Fibroblast of skin of left quadriceps (primary cell): ENCODE results near the gene C11orf68.
"Not testable (repeated sequence)": the region's sequence is repeated elsewhere in the genome, so short reads cannot be mapped to it uniquely, and the experiment has no call there.

Source experiments
- DNase-seq, 2 experiments: peaks; one replicate each; pipeline ENCODE4 v3.0.0-alpha.2; 2013; ENCODE audit warnings: low read depth in 2 of 2

The C11orf68 gene

GRCh38 chr11:65915101-65915820 lies 3.6 kb downstream of the C11orf68 start:
- no peak for DNase-seq

- DNase-seq: no peak
Observed at GRCh38 chr11:65912845-65913244, 6.0 kb downstream of the C11orf68 start.

DNA sequence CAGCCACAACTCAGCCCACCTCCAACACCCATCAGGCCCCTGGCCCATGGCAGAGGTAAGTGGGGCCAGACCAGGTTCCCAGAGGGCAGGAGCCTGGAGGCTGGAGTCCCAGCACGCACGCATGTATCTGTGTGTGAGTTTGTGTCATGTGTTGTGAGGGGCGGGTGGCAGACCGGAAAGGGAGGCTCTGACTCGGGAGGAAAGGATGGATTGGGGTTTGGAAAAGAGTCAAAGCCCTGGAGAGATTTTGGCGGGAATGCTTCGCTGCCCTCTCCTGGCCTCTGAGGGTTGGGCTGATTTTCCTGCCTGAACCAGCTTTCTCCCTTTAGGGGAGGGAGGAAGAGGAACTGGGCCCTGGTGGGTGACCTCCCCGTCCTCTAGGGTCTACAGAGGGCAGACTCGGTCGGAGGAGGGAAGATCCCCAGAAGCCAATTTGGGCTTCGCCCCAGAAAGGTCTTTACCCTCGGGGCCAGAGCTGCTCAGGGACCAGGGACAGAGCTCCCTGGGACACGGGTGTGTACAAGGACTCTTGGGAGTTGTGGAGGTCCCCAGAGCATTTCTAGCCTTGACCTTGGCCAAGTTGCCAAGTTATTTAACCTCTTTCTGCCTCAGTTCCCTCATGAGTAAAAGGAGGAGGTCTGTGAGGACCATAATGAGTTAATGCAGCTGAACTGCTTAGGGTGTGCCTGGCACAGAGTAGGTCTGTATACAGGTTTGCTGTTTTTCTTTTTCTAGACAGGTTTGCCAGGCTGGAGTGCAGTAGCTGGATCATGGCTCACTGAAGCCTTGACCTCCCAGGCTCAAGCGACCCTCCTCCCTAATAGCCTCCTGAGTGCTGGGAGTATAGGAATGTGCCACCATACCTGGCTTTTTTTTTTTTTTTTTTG lies 6.9 kb downstream of the C11orf68 start:
- DNase-seq: peak; percentile 64 to 69

- no peak for DNase-seq
Observed at GRCh38 chr11:65907878-65908277, 11.0 kb downstream of the C11orf68 start.

DNA sequence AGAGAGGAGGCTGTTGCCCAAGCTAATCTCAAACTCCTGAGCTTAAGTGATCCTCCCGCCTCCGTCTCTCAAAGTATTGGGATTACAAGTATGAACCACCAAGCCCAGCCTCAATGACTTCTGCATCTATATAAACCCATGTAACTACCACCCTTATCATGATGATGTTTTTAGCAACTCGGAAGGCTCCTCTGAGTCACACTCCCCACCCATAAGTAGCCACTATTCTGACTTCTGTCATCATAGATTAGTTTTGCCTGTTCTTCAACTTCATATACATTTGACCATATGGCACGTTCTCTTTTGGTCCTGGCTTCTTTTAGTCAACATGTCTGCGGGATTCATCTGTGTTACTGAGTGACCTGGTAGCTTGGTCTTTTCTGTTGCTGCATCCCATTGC lies 12.3 kb downstream of the C11orf68 start:
- no peak for DNase-seq

DNA sequence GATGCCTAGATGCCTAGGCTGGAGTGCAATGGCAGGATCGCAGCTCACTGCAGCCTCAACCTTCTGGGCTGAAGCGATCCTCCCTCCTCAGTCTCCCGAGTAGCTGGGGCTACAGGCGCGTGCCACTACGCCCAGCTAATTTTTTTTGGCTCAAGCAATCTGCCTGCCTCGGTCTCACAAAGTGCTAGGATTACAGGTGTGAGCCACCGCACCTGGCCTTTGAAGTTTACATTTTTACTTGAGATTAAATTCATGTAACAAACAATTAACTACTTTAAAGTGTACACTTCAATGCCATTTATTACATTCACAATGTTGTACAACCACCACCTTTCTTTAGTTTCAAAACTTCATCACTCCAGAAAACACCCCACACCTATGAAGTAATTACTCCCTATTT lies 15.1 kb downstream of the C11orf68 start:
- DNase-seq: no peak

GRCh38 chr11:65903068-65903481 lies 15.8 kb downstream of the C11orf68 start:
- DNase-seq: peak in 1 of 2 experiments; percentile 56

- no peak for DNase-seq
Observed at GRCh38 chr11:65900899-65901180, 18.0 kb downstream of the C11orf68 start.

- peak; percentile 80 to 81 for DNase-seq
Observed at GRCh38 chr11:65900125-65900898, 18.6 kb downstream of the C11orf68 start, which contains the start of gene FOSL1. Gene FOSL1, minus strand, starts transcription at chr11:65900388. Its CDS starts 49 bp downstream, at chr11:65900339.

DNA sequence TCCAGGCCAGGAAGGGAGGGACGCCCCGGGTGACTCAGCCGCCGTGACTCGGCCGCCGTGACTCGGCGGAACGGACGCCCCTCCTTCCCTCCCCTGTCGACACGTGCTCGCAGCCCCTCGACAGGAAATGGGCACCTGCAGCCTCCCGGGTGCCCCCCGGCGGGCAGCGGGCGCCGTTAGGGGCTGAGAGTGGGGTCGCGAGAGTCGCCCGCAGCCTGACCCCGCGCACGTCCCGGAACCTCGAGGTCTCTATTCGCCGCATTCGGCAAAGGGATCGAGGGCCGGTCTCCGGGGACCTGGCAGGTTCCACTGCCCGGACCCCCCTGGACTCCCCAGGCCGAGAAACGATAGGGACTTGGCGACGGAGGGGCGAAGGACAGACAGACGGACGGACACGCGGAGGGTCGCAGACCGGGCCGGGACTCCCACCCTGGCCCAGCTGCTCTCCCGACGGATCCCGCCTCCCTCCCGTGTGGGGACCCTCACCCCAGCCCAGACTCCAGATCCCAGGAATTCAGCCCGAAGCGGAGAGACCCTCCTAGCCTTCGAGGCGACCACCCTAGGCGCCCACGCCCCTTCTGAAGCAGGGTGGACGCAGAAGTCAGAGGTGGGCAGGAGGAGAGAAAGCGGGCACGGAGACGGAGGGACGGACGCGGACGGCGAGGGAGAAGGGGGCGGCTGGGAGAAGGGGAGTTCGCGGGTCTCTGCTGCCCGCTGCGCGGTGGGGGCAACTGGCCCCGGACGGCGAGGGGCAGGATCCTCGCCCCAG lies 19.3 kb downstream of the C11orf68 start:
- DNase-seq: no peak

DNA sequence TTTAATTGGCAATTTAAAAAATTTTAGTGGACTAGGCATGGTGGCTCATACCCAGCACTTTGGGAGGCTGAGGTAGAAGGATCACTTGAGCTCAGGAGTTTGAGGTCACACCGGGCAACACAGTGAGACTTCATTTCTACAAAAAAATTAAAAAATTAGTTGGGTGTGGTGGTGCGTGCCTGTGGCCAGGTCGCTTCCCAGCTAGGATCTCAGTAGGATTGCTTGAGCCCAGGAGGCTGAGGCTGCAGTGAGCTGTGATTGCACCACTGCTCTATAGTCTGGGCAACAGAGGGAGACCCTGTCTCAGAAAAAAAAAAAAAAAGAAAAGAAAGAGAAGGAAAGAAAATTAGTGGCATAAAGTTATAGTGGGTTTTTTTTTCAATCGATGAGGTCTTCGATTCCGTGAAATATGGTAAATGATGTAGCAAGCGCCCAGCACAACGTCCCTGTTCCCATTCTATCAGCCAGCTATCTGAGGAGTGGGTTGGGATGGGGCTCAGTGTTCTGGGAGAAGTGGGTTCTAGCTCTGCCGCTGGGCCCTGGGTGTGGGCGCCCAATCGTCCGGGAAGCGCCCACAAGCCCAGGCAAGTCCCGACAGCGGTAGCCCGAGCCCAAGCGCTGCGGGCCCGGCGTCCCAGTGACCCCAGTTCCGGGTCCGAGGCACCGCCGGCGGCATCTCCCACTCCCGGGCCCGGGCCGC lies 20.1 kb downstream of the C11orf68 start:
- no peak for DNase-seq

DNA sequence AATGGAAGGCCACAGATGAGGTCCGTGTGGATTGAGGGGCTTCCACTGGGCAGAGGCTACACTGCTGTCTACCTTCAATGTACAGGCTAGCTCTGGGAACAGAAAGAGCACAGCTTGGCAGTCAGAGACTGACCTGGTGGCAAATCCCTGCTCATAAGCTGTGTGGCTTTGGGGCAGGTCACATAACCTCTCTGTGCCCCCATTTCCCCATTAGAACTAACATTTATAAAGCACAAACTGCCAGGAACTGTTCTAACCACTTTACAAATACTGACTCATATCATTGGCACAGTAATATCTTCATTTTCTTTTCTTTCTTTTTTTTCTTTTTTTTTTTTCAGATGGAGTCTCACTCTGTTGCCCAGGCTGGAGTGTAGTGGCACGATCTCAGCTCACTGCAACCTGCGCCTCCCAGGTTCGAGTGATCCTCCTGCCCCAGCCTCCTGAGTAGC lies 21.8 kb downstream of the C11orf68 start:
- DNase-seq: no peak

DNA sequence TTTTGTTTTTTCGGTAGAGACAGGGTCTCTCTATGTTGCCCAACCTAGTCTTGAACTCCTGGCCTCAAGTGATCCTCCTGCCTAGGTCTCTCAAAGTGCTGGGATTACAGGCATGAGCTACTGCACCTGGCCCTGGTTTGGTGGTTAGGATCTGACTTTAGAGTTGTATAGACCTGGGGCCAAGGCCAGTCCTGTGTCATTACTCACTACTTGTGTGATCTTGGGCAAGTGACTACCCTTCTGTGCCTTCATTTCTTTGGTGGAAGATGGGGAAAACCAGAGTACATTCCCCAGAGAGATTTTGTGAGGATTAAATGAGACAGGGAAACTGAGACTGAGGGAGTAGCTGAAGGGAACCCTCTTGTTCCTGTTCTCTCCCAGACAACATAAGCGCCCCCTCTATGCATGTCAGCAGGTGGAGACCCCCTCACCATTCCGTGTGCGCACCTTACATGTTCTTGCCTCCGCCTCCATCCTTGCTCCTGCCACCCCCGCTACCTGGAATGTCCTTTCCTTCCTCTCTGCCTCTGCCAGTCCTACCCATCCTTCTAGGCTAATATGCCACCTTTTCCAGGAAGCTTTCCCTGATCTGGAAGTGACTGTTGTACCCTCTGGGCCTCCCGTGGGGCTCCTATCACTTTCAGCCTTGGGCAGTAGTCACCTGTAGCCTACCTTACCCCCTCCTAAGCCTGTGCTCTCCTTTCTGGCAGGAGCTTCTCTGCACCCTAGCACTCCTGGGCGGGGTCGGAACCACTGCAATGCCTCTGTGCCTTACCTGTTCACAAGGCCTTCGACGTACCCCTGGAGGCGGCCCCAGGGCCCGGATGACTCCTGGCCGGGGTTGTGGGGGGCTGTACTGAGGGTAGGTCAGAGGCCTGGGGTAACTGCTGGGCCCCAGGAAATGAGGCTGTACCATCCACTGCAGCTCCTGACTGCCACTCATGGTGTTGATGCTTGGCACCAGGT lies 22.5 kb downstream of the C11orf68 start:
- no peak for DNase-seq

- no peak for DNase-seq
Observed at GRCh38 chr11:65895482-65895981, 23.3 kb downstream of the C11orf68 start.

DNA sequence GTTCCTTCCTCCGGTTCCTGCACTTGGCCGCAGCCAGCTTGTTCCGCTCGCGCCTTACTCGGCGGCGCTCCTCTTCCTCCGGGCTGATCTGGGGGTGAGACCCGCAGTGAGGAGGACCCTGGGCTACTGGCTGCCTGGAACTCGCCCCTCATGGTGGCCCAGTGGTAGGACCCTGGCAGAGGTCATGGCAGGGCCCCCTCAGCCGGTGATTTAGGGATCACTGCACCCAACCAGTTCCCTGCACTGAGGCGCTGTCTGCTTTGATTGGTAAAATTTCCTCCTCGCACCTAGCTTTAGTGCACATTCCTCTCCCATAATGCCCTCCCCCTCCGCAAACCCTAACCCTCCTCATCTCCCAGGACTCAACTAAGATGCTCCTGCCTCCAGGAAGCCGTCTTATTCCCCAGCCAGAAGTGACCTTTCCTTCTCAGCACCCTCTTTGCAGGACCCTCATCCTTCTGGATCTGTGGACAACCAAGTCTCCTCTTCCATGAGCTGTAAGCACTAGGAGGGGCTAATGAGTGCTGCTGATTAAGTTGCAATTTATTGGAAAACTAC lies 24.7 kb downstream of the C11orf68 start:
- no peak for DNase-seq

DNA sequence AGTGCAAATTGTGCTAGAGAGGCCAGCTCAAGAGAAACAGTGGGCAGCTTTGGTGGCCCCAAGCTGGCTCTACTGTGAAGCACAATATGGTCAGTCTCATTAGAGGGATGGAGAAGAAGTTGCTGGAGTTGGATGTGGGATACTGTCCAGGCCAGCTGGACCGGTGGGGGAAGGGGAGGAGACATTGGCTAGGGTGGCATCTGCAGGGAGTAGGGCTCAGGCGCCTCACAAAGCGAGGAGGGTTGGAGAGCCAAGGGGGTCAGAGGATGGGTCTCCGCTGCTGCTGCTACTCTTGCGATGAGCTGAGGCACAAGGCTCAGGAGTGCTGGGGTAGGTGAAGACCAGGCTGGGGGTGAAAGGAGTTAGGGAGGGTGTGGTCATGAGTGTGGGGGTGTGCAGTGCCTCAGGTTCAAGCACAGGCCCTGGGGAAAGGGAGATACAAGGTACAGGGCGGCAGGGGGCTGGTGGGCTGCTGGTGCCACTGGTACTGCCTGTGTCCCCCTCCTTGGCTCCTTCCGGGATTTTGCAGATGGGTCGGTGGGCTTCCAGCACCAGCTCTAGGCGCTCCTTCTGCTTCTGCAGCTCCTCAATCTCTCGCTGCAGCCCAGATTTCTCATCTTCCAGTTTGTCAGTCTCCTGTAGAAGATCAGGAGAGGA lies 26.1 kb downstream of the C11orf68 start:
- DNase-seq: no peak

DNA sequence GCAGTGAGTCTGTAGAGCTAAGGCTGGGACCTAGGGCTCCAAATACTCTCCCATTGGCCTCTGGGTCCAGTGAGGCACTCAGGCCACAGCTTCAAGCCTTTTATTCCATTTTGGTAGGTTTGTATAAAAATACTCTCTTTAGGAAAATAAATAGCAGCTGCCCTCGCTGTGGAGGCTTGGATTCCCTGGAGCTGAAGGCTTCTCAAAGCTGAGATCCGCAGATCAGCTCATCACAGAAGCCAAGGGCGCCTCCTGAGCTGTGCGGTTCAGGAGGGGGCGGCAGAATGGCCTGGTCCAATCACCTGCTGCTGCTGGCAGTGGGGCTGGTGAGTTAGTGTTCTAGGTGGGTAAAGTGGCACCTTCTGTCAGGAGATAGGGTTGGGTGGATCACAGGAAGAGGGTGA lies 26.7 kb downstream of the C11orf68 start:
- DNase-seq: not testable (repeated sequence)
